GM21528 (cell line): ENCODE results near the gene DAGLA.

Source experiments
- ATAC-seq: cut with Tn5 transposase; IDR thresholded peaks from one replicate; pipeline ENCODE4 v1.9.1; 2021; ENCODE audit warnings: mild to moderate bottlenecking, moderate library complexity; ENCODE audit not compliant: unreplicated experiment, low FRiP score

Gene DAGLA

GRCh38 chr11:61689164-61689496, 8.9 kb downstream of the DAGLA start:
- ATAC-seq: no peak

DNA sequence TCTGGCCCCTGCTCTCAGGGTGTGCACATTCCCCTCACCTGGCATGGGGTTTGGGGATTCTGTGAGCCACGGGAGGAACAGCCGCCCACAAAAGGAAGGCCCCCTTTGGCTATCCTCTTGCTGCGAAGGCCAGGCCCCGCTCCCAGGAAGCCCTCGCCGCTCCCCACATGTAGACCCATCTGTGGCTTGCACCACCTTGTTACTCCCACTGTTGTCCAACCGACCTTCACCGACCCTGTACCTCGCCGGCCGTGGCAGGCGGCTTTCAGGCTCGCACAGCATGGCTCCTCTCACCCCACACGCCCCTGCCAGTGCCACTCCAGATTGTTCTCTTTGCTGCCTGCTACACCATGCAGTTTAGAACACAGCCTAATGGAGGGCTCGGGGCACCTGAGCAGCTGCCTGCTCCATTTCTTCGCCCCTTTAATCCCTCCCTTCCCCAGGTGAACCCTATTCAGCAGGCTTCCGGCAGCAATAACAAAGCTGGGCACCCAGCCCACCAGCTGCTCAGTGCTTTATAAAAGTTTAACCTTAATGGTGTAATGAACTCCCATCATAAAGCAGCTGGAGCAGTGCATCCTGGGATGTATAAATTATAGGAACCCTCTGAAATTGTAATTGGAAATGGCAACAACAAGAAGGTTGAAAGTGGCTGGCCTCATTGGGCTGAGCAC, 10.7 kb downstream of the DAGLA start:
- no peak for ATAC-seq

GRCh38 chr11:61691380-61692156, 11.4 kb downstream of the DAGLA start:
- ATAC-seq: no peak

- no peak for ATAC-seq
Measured at GRCh38 chr11:61693922-61694601, 13.9 kb downstream of the DAGLA start.

- ATAC-seq: no peak
Measured at GRCh38 chr11:61694602-61694939, 14.4 kb downstream of the DAGLA start.

DNA sequence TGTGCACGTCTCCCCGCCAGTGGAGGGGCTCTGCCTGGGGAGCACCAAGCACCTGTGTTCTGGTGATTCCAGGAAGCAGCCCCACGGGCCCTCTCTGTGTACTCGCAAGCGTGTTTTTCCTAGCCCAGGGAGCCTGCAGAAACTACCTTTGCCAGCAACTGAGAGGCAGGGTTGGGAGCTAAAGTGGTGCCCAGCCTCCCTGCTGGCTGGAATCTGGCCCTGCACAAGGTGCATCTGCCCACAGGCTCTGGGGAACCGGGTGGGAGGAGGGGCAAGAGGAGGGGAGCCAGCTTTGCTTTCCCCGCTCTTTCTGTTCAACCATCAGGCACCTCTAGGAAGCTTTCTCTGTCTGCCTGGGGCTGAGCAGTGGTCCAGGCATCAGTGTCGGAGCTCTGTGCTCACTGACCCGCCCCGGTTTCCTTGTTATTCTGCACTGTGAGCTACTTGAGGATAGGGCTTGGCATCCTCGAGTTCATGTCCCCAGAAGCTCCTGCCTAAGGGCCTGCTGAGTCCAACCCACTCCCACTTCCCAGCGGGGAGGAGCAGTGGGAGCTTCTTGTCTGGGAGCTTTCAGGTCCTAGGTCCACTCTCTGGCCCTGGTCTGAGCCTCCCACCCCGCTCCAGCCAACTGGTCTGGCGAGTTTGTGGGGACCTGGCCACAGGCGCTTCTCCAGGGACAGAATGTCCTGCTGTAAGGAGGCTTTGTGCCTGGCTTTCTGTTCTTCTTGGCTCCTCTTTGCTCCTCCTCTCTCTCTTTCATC, 14.9 kb downstream of the DAGLA start:
- ATAC-seq: no peak

DNA sequence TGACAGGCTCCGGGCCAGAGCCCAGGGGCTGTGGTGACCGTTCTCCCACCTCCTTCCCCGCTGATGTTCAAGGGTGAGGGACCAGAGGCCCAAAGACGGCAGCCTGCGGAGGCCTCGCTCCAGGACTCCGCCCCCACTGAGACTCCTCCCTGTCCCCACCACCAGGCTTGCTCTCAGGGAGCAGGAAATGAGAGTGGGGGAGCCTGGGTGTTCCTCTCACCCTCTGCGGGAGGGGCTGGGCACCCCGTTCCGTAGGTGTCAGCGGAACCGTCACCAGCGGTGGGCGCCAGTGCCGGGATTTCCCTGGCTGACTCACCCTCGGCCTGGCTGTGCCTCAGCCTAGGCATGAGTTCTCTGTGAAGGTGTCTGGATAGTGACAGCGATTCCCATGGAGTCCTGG, 15.7 kb downstream of the DAGLA start:
- no peak for ATAC-seq

DNA sequence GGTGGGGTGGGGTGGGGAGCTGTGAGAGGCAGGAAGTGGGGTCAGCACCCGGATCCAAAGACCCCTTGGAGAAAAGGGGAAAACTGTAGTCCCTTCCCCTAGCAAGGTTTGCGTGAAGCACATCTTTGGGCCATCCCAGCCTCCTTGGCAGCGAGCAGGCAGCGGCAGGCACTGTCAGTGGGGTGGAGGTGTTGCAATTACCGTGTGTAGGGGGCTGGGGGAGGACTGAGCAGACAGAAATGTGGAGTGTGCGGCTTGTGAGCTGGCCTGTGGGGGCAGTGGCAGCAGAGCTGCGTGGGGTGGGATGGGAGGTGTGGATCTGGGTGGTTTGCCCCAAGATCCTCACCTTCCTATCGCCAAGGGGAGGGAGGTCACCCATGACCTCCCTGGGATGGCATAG, 16.4 kb downstream of the DAGLA start:
- ATAC-seq: no peak

DNA sequence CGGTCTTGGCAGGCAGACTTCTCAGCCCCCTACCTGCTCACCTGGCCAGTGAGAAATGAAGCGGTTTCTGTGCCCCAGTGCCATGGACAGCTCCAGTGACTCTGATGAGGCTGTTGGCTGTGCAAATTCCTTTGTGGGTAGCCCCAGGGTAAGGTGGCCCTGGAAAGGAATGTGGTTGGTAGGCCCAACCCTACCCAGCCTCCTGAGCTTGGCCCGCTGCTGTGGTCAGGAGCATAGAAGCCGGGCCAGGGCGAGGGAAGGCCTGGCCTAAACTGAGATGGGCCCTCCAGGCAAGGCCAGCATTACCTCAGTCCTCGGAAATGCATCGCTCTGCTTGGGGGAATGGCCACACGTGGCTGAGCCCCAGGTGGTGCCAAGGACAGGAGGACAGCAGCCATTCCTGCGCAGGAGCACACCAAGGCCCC, 16.9 kb downstream of the DAGLA start:
- no peak for ATAC-seq

GRCh38 chr11:61697764-61698163, 17.6 kb downstream of the DAGLA start:
- no peak for ATAC-seq

GRCh38 chr11:61698173-61698948, 18.2 kb downstream of the DAGLA start:
- ATAC-seq: no peak

GRCh38 chr11:61699737-61700160, 19.6 kb downstream of the DAGLA start:
- ATAC-seq: no peak

- ATAC-seq: no peak
Measured at GRCh38 chr11:61700212-61700611, 20.0 kb downstream of the DAGLA start.

DNA sequence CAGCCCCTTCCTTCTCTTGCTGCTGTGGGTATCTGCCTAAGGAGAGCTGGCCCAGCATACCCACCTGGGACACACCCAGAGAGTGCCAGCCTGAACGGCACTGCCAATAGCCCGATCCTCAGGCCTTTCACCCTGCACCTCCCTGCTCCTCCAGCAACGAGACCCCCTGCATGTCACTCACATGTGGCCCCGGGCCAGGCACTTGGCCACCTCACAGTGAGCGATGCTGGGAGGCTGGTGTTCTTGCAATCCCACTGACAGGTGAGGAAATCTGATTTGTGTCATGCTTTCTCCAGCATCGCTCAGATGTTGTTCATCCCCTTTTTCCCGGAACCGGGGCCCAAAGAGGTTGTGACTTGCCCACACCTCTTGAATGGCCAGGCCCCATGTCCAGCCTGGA, 20.5 kb downstream of the DAGLA start:
- no peak for ATAC-seq

DNA sequence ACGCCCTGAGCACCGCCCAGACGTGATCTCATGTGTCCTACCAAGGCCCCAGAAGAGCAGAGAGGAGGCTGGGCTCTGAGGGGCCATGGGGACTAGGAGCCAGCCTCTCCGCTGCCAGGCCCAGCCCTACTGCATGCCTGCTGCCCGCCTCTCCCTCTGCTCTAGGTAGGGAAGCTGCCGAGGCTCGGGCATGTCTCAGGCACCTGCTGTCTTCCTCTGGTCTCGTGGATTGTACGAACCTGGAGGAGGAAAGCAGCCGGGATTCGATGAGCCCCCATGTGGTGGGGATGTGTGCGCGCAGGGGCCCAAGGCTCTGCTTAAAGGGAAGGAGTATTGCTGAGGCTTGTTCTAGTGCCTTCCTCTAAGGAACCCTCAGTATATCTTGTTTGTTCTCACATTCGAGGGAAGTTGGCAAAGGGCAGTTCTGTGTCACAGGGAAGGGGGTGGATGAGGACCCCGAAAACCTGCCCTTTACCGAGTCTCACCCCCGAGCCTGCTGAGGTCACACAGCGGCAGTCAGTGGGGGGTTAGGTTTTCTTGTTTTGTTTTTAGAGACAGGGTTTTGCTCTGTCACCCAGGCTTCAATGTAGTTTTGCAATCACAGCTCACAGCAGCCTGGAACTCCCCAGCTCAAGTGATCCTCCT, 21.2 kb downstream of the DAGLA start:
- no peak for ATAC-seq

GRCh38 chr11:61702701-61703312, 22.6 kb downstream of the DAGLA start:
- no peak for ATAC-seq

DNA sequence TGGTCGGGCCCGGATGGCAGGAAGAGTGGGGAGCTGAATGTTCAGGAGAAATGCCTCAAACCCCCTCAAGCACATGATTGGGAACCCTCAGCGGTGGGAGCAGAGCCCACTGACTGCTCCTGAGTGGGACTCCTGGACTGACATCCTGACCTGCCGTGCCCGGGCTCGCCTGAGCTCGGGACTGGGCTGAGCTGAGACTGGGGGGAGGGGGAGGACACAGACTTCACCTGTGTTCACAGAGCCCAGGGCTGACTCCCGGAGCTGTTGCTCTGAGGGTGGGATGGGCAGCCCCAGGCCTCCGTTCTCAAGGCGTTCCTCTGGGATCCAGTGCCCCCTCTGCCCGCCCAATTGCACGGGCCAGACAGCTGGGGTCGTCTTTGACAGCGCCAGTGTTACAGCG, 24.6 kb downstream of the DAGLA start:
- ATAC-seq: no peak

- no peak for ATAC-seq
Measured at GRCh38 chr11:61706452-61707400, 26.5 kb downstream of the DAGLA start.
